Dermis lymphatic vessel endothelial cell (primary cell): ENCODE data around the gene PSMD3. TPM values are rescaled to one million over a fixed set of nuclear protein-coding genes. Genes with fewer than 3 reads are reported as not detected.

Experiments
- total RNA-seq: library from RNA; depleted of rRNA; stranded (reverse); fragments of >200 nt; gene quantifications from 2 replicates; pipeline ENCODE4 v1.2.1, GENCODE V29; 2014

PSMD3 gene
- 69.5 and 77.7 TPM in 2 replicates for total RNA-seq

DNA sequence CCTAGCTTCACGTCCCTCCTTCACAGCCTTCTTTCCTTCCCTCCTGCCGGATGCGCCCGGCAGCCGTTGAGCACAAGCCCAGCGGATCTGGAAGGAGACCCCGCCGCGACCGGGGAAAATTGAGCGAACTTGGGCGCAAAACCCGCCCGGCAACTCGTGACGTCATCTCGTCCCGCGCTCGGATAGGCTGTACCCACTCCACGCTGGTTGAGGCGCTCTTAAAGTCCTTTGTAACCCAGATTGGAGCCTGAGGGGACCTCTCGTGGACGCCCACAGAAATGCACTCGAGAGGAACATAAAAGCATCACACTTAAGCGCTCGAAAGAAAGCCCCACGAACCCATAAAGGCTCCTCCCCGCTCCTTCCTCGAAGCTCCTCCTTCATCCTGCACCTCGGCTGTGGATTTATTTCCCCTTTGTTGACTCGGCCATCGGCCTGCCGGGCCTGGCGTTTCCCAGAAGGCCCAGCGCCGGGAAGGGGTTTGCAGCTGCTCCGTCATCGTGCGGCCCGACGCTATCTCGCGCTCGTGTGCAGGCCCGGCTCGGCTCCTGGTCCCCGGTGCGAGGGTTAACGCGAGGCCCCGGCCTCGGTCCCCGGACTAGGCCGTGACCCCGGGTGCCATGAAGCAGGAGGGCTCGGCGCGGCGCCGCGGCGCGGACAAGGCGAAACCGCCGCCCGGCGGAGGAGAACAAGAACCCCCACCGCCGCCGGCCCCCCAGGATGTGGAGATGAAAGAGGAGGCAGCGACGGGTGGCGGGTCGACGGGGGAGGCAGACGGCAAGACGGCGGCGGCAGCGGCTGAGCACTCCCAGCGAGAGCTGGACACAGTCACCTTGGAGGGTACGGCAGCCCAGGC lies at the start of gene PSMD3:
Gene PSMD3 (plus strand): TSS at position 457 of the 856 bp plus-strand sequence. CDS start 164 bp downstream, at position 621.

DNA sequence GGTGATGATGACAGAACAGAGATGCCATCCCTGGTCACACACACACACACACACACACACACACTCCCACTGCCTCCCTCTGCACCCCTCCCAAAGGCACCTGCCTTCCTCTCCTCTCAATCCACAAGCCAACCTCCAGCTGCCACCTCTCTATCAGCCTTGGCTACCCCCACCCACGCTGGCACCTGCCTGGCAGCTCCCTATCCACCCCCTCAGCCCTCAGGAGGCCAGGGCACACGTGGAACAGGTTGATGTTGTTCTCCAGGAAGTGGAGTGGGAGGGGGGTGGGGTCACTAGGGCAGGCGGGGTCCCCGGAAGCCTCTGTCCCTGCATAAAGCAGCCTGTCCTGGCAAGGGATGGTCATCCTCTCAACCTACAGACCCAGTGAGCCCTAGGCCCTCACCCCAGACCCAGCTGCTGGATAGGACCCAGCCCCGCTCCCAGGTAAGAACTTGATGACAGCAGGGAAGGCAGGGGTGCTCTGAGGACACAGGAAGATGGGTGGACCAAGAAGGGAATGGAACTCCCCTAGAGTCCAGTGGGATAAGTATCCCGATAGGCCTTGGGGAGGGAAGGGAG lies 17.9 kb upstream of the PSMD3 start, which contains the start of gene GSDMA:
Gene GSDMA (plus strand): TSS at position 363 of the 579 bp plus-strand sequence. CDS start 2,684 bp downstream, outside the sequence.

DNA sequence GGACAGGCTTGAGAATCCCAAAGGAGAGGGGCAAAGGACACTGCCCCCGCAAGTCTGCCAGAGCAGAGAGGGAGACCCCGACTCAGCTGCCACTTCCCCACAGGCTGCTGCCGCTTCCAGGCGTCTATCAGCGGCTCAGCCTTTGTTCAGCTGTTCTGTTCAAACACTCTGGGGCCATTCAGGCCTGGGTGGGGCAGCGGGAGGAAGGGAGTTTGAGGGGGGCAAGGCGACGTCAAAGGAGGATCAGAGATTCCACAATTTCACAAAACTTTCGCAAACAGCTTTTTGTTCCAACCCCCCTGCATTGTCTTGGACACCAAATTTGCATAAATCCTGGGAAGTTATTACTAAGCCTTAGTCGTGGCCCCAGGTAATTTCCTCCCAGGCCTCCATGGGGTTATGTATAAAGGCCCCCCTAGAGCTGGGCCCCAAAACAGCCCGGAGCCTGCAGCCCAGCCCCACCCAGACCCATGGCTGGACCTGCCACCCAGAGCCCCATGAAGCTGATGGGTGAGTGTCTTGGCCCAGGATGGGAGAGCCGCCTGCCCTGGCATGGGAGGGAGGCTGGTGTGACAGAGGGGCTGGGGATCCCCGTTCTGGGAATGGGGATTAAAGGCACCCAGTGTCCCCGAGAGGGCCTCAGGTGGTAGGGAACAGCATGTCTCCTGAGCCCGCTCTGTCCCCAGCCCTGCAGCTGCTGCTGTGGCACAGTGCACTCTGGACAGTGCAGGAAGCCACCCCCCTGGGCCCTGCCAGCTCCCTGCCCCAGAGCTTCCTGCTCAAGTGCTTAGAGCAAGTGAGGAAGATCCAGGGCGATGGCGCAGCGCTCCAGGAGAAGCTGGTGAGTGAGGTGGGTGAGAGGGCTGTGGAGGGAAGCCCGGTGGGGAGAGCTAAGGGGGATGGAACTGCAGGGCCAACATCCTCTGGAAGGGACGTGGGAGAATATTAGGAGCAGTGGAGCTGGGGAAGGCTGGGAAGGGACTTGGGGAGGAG lies 34.7 kb downstream of the PSMD3 start, which contains the start of gene CSF3:
Gene CSF3 (plus strand): TSS at position 436 of the 993 bp plus-strand sequence. CDS start 35 bp downstream, at position 471.

Other genes starting within 250 kb of the PSMD3 start
- under 0.01 and 0.09 TPM in 2 replicates for gene GRB7, start 242.9 kb upstream of the PSMD3 start, total RNA-seq
- not detected in 2 replicates for gene IKZF3, start 116.5 kb upstream of the PSMD3 start, total RNA-seq
- gene ZPBP2, start 112.6 kb upstream of the PSMD3 start, total RNA-seq = not detected in 2 replicates
- gene GSDMB, start 62.2 kb upstream of the PSMD3 start, total RNA-seq = 1.4 and 2.3 TPM in 2 replicates
- 35.9 and 41.8 TPM in 2 replicates for gene ORMDL3, start 53.2 kb upstream of the PSMD3 start, total RNA-seq
- not detected in 2 replicates for gene LRRC3C, start 53.1 kb upstream of the PSMD3 start, total RNA-seq
- gene GSDMA, start 17.8 kb upstream of the PSMD3 start, total RNA-seq = not detected in 2 replicates
- gene CSF3, start 34.6 kb downstream of the PSMD3 start, total RNA-seq = 0.09 TPM in 1 of 2 replicates, not detected in the other
- gene MED24, start 73.6 kb downstream of the PSMD3 start, total RNA-seq = 24.3 and 27.9 TPM in 2 replicates
- gene THRA, start 82.2 kb downstream of the PSMD3 start, total RNA-seq = 18.6 and 20.0 TPM in 2 replicates
- 1.2 and 1.5 TPM in 2 replicates for gene NR1D1, start 119.8 kb downstream of the PSMD3 start, total RNA-seq
- 36.4 and 40.8 TPM in 2 replicates for gene MSL1, start 141.2 kb downstream of the PSMD3 start, total RNA-seq
- 17.9 and 22.4 TPM in 2 replicates for gene CASC3, start 159.7 kb downstream of the PSMD3 start, total RNA-seq
- 0.52 and 1.2 TPM in 2 replicates for gene RAPGEFL1, start 196.7 kb downstream of the PSMD3 start, total RNA-seq
- 6.3 and 7.1 TPM in 2 replicates for gene WIPF2, start 238.5 kb downstream of the PSMD3 start, total RNA-seq